DOHH2 (cell line): ENCODE results near the gene ABCB11.

Source experiments
- CTCF ChIP-seq: fragments of 200-600 bp; sonication (generic); IDR thresholded peaks from one replicate; pipeline ENCODE4 v1.5.1; 2014; ENCODE audit warnings: antibody characterized with exemption, mild to moderate bottlenecking, low read depth, low read length; ENCODE audit not compliant: poor library complexity, severe bottlenecking
- EZH2phosphoT487 ChIP-seq: fragments of 200-600 bp; sonication (generic); IDR thresholded peaks from 2 replicates; pipeline ENCODE4 v1.6.1; 2017; ENCODE audit warnings: borderline replicate concordance, mild to moderate bottlenecking, antibody characterized with exemption, low read length, moderate library complexity, mixed read lengths

DNA sequence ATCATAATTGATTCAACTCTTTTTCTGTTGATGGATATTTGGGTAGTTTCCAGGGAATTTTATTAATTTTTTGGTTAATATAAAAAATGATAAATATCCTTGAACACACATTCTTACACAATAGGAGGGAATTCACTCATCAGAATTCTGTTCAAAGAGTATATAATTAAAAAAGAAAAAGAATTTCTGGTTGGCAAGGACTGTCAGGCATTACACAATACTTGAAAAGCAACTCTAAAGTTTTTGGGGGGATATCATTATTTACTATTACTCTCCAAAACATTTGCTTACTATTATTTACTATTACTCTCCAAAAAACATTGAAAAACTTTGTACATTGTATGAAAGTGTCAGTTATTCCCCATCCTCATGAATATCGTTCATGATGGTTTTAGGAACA is 92.1 kb downstream of the ABCB11 start:
- TF ChIP-seq CTCF (no peak), EZH2phosphoT487 (no peak)
